ENCODE results near the gene CANX. TPM values are rescaled to one million over a fixed set of nuclear protein-coding genes. Genes with fewer than 3 reads are reported as not detected.
"Not testable (repeated sequence)": the region's sequence is repeated elsewhere in the genome, so short reads cannot be mapped to it uniquely, and the experiment has no call there.

CANX gene
- total and polyA plus RNA-seq, 2 experiments from 2014 or later: 332 to 488 TPM

- Histone ChIP-seq H3K79me2 (ENCODE audit: insufficient read depth) (peaks cover 21% of the 10 kb centered on the region), H4K20me1 (ENCODE audit: insufficient read depth) (no peaks in the 10 kb centered on the region), H3K9me2 (ENCODE audit: insufficient read depth) (no peaks in the 10 kb centered on the region), H3K27ac (no peak overlapping the region), H3K4me2 (ENCODE audit: unreplicated experiment) (no peak overlapping the region), H3F3A (ENCODE audit: insufficient read depth) (peaks cover 6% of the 10 kb centered on the region; the same call in 1 of the 2 replicates), H3K4me1 (ENCODE audit: insufficient read depth) (peaks cover 7% of the 10 kb centered on the region; the same call in 1 of the 2 replicates), H3K9ac (no peak overlapping the region), H3K4me3 (no peak overlapping the region), H3K36me3 (ENCODE audit: low read depth) (no peaks in the 10 kb centered on the region), H3K9me3 (ENCODE audit: low read depth) (no peaks in the 10 kb centered on the region), H2AFZ (no peak overlapping the region), H3K27me3 (replicated peaks; ENCODE audit: insufficient read depth) (no peaks in the 10 kb centered on the region)
- no peak for DNase-seq
- WGBS, 2 experiments (ENCODE audit: low coverage in 1 of 2, low lambda C conversion rate in 2 of 2, missing lambda C conversion rate in 2 of 2): 91 to 95% methylated on average over 9 of the region's 9 CpGs
- TF ChIP-seq EZH2 (IDR thresholded peaks at IDR 0.05; ENCODE audit: insufficient read depth, poor library complexity, severe bottlenecking) (no peak), EZH2phosphoT487 (IDR thresholded peaks at IDR 0.05; ENCODE audit: insufficient read depth, low read depth) (no peak)
- in situ Hi-C loops (cut with MboI): no loop called here
Measured at GRCh38 chr5:179680014-179680779, 18.6 kb upstream of the CANX start.

- H3K36me3 ChIP-seq (ENCODE audit: low read depth): no peaks in the 10 kb centered on the region
- H2AFZ ChIP-seq: no peak within 1 kb of the TSS
- no peaks in the 10 kb centered on the region for H3K9me2 ChIP-seq (ENCODE audit: insufficient read depth)
- no peaks in the 10 kb centered on the region for H3K27me3 ChIP-seq (replicated peaks; ENCODE audit: insufficient read depth)
- peaks cover 21% of the 10 kb centered on the region for H3K79me2 ChIP-seq (ENCODE audit: insufficient read depth)
- no peak within 1 kb of the TSS for H3K9ac ChIP-seq
- no peak within 1 kb of the TSS for H3K4me2 ChIP-seq (ENCODE audit: unreplicated experiment)
- no peak within 1 kb of the TSS for H3K27ac ChIP-seq
- peaks cover 5% of the 10 kb centered on the region; the same call in 1 of the 2 replicates for H3F3A ChIP-seq (ENCODE audit: insufficient read depth)
- no peak for TF ChIP-seq EZH2 (IDR thresholded peaks at IDR 0.05; ENCODE audit: insufficient read depth, poor library complexity, severe bottlenecking)
- no peak for TF ChIP-seq EZH2phosphoT487 (IDR thresholded peaks at IDR 0.05; ENCODE audit: insufficient read depth, low read depth)
- H3K4me1 ChIP-seq (ENCODE audit: insufficient read depth): peaks cover 7% of the 10 kb centered on the region; the same call in 1 of the 2 replicates
- H3K4me3 ChIP-seq: no peak within 1 kb of the TSS
- DNase-seq: peak; percentile 33
- in situ Hi-C loops (cut with MboI): no loop called here
- WGBS, 2 experiments (ENCODE audit: low coverage in 1 of 2, low lambda C conversion rate in 2 of 2, missing lambda C conversion rate in 2 of 2): 89 to 94% methylated on average over 5 of the region's 5 CpGs
- H4K20me1 ChIP-seq (ENCODE audit: insufficient read depth): no peaks in the 10 kb centered on the region
- no peaks in the 10 kb centered on the region for H3K9me3 ChIP-seq (ENCODE audit: low read depth)
Measured at GRCh38 chr5:179680780-179681401, 17.9 kb upstream of the CANX start, which contains the start of gene CBY3. TSS of gene CBY3 (minus strand) at chr5:179681034. CDS start at chr5:179680918, 116 bp downstream.

- H4K20me1 ChIP-seq (ENCODE audit: insufficient read depth); H3K9ac ChIP-seq; H3F3A ChIP-seq (ENCODE audit: insufficient read depth); H3K27ac ChIP-seq; H3K4me1 ChIP-seq (ENCODE audit: insufficient read depth); H3K79me2 ChIP-seq (ENCODE audit: insufficient read depth); H3K27me3 ChIP-seq (replicated peaks; ENCODE audit: insufficient read depth); H3K9me3 ChIP-seq (ENCODE audit: low read depth); H3K4me3 ChIP-seq; in situ Hi-C loops (cut with MboI); H3K36me3 ChIP-seq (ENCODE audit: low read depth); H3K4me2 ChIP-seq (ENCODE audit: unreplicated experiment); DNase-seq; H3K9me2 ChIP-seq (ENCODE audit: insufficient read depth); H2AFZ ChIP-seq: not testable (repeated sequence)
- WGBS, 2 experiments (ENCODE audit: low coverage in 1 of 2, low lambda C conversion rate in 2 of 2, missing lambda C conversion rate in 2 of 2): 86 to 90% methylated on average over 7 to 9 of the region's 9 CpGs
Measured at GRCh38 chr5:179689212-179689611, 9.6 kb upstream of the CANX start.

- 73 to 74% methylated on average over 6 of the region's 6 CpGs for WGBS, 2 experiments (ENCODE audit: low coverage in 1 of 2, low lambda C conversion rate in 2 of 2, missing lambda C conversion rate in 2 of 2)
- Histone ChIP-seq H3K4me3 (no peak overlapping the region), H3K79me2 (ENCODE audit: insufficient read depth) (peaks cover 13% of the 10 kb centered on the region), H3K36me3 (ENCODE audit: low read depth) (no peaks in the 10 kb centered on the region), H3K27me3 (replicated peaks; ENCODE audit: insufficient read depth) (no peaks in the 10 kb centered on the region), H3K4me2 (ENCODE audit: unreplicated experiment) (no peak overlapping the region), H3K9me2 (ENCODE audit: insufficient read depth) (no peaks in the 10 kb centered on the region), H3K9ac (no peak overlapping the region), H3K4me1 (ENCODE audit: insufficient read depth) (peaks cover 8% of the 10 kb centered on the region; the same call in 1 of the 2 replicates), H4K20me1 (ENCODE audit: insufficient read depth) (no peaks in the 10 kb centered on the region), H3K27ac (no peak overlapping the region), H3F3A (ENCODE audit: insufficient read depth) (0 out of 2 replicates have a peak, but pooled peaks cover 3% of the 10 kb centered on the region), H2AFZ (no peak overlapping the region), H3K9me3 (ENCODE audit: low read depth) (no peaks in the 10 kb centered on the region)
- DNase-seq: no peak
- TF ChIP-seq EZH2 (IDR thresholded peaks at IDR 0.05; ENCODE audit: insufficient read depth, poor library complexity, severe bottlenecking) (no peak), EZH2phosphoT487 (IDR thresholded peaks at IDR 0.05; ENCODE audit: insufficient read depth, low read depth) (no peak)
- in situ Hi-C loops (cut with MboI): no loop called here
Measured at GRCh38 chr5:179694561-179694960, 4.2 kb upstream of the CANX start.

Measured in GM23248 (cell line).